ENCODE measurements around the gene PLXNB1.

PLXNB1 gene

GRCh38 chr3:48435774-48436476 lies 6.0 kb upstream of the PLXNB1 start:
- H3K27ac ChIP-seq = peak overlapping the region; percentile 16; the same call in 1 of the 2 replicates
- TF ChIP-seq CTCF (conservative IDR thresholded peaks at IDR 0.05) = peak; percentile 100

GRCh38 chr3:48435223-48435595 lies 5.3 kb upstream of the PLXNB1 start:
- H3K27ac ChIP-seq = peak overlapping the region; percentile 16; the same call in 1 of the 2 replicates
- no peak for TF ChIP-seq CTCF (conservative IDR thresholded peaks at IDR 0.05)

DNA sequence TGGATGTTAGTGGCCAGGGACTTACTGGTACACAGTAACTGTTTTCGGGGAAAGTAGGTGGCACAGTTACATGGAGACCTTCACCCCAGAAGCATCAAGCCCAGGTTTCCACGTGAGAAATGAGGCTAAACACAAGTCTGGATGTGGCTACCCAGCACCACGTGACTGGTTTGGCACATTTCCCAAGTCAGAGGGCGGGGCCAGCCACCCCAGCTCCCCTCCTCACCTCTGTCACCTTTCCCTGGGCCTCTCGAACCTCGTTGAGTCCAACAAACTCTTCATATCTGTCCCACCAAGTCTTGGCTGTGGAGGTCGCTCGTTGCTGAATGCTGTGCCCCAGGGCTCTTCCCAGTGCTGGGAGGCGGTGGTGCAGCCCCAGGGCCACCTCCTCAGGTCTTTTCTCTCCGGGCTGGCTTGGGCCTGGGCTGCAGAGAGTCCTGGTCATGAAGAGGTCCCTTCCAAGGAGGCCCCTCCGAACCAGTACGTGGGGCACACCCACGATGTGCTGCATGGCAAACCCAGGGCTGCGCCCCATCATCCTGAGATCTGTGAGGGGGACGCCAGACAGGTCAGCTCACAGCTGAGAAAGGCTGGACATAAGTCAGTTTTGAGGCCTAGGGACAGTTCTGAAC lies 4.8 kb upstream of the PLXNB1 start:
- TF ChIP-seq CTCF (conservative IDR thresholded peaks at IDR 0.05) = no peak
- peak overlapping the region; percentile 16; the same call in 1 of the 2 replicates for H3K27ac ChIP-seq

- H3K27ac ChIP-seq = no peak overlapping the region
- TF ChIP-seq CTCF (conservative IDR thresholded peaks at IDR 0.05) = no peak
Measured at GRCh38 chr3:48433472-48434118, 3.7 kb upstream of the PLXNB1 start.

GRCh38 chr3:48432411-48433371 lies 2.8 kb upstream of the PLXNB1 start:
- no peak overlapping the region for H3K27ac ChIP-seq

More at GRCh38 chr3:48432411-48433371, 2.8 kb upstream of the PLXNB1 start:
- TF ChIP-seq CTCF (conservative IDR thresholded peaks at IDR 0.05) = peak; percentile 52; the same call in 1 of the 2 replicates

All from VCaP (cell line).